ENCODE measurements around the gene GRAP2. TPM values are rescaled to one million over a fixed set of nuclear protein-coding genes. Genes with fewer than 3 reads are reported as not detected.

Gene GRAP2
- total and polyA plus RNA-seq, 2 donors (not counting 3 experiments of a cell fraction or from before 2014, with no cell fraction given): 0.04 TPM; not detected in 1

GRCh38 chr22:39897841-39898240 lies 3.0 kb upstream of the GRAP2 start:
- H2AFZ ChIP-seq (ENCODE audit: low read depth, low read length): no peak overlapping the region
- no TSS peak for BruUV-seq (replicated peaks)

More at GRCh38 chr22:39897841-39898240, 3.0 kb upstream of the GRAP2 start:
- no peaks in the 10 kb centered on the region for H4K20me1 ChIP-seq (replicated peaks; ENCODE audit: control insufficient read depth, extremely low read depth, insufficient read depth, low read length)
- dilution Hi-C loops (cut with MboI; ENCODE audit: extremely low pct_ligation_motif_present, low sequenced_read_pairs) (no loop called here), intact Hi-C loops (cut with micrococcal nuclease) (no loop called here)
- no peak for TF ChIP-seq JUN (IDR thresholded peaks at IDR 0.05; ENCODE audit: borderline replicate concordance, insufficient read depth, insufficient read length, low read depth)
- TF ChIP-seq MAX (IDR thresholded peaks at IDR 0.05; ENCODE audit: insufficient read depth, insufficient read length): no peak
- TF ChIP-seq POLR2AphosphoS5 (IDR thresholded peaks at IDR 0.05; ENCODE audit: insufficient read depth, low read depth, low read length): no peak
- no peak for TF ChIP-seq GATA2 (IDR thresholded peaks at IDR 0.05; ENCODE audit: insufficient read depth, insufficient read length, low read depth, low read length)
- TF ChIP-seq CTCF (IDR thresholded peaks at IDR 0.05; ENCODE audit: extremely low read depth in 1 of 2, insufficient read depth in 1 of 2, low read depth in 1 of 2, low read length in 2 of 2): no peak
- TF ChIP-seq MYC (IDR thresholded peaks at IDR 0.05; ENCODE audit: low read depth, low read length): no peak
- TF ChIP-seq EZH2 (IDR thresholded peaks at IDR 0.05; ENCODE audit: borderline replicate concordance, low read depth, low read length, severe bottlenecking): no peak
- no peak for TF ChIP-seq FOS (IDR thresholded peaks at IDR 0.05; ENCODE audit: borderline replicate concordance, insufficient read depth, low read length)
- no peak for TF ChIP-seq POLR2A (IDR thresholded peaks at IDR 0.05; ENCODE audit: low read depth, low read length)
- H3K9me3 ChIP-seq (replicated peaks; ENCODE audit: control insufficient read depth, insufficient read depth, low read length): no peaks in the 10 kb centered on the region
- H3K4me1 ChIP-seq (ENCODE audit: control insufficient read depth, extremely low read depth, insufficient read depth, low read length): no peaks in the 10 kb centered on the region
- no peak overlapping the region for H3K4me3 ChIP-seq (replicated peaks in 1 of 3; ENCODE audit: insufficient read depth in 1 of 3, low read depth in 1 of 3, low read length in 3 of 3)
- no peak overlapping the region for H3K4me2 ChIP-seq (ENCODE audit: insufficient read depth, low read length)
- no peak for FAIRE-seq
- POLR2A ChIA-PET: no interaction called here
- CTCF ChIA-PET: interaction anchor here (0.7 to 1.7 kb wide), 2 partner anchors 11 to 127 kb away, joined by 3 to 5 read pairs; no protein-coding TSS in a partner anchor
- H3K27me3 ChIP-seq (ENCODE audit: control insufficient read depth in 2 of 2, insufficient read depth in 2 of 2, low read length in 2 of 2): peaks cover 10 to 18% of the 10 kb centered on the region in 2 experiments
- no peak for DNase-seq (ENCODE audit: low read depth, low spot score)
- no peaks in the 10 kb centered on the region for H3K79me2 ChIP-seq (ENCODE audit: control insufficient read depth, insufficient read depth, low read length)
- no peak overlapping the region for H3K27ac ChIP-seq (ENCODE audit: insufficient read depth, low read depth, low read length)
- H3K9me1 ChIP-seq (replicated peaks; ENCODE audit: control insufficient read depth, extremely low read depth, insufficient read depth, low read length): no peaks in the 10 kb centered on the region
- no peaks in the 10 kb centered on the region for H3K36me3 ChIP-seq (ENCODE audit: control insufficient read depth in 2 of 2, extremely low read depth in 1 of 2, insufficient read depth in 2 of 2, low read length in 2 of 2)
- H3K9ac ChIP-seq (replicated peaks; ENCODE audit: extremely low read depth, insufficient read depth, low read length): no peak overlapping the region

All from endothelial cell of umbilical vein (primary cell).